ENCODE data around the gene PLEKHA6.

PLEKHA6 gene

DNA sequence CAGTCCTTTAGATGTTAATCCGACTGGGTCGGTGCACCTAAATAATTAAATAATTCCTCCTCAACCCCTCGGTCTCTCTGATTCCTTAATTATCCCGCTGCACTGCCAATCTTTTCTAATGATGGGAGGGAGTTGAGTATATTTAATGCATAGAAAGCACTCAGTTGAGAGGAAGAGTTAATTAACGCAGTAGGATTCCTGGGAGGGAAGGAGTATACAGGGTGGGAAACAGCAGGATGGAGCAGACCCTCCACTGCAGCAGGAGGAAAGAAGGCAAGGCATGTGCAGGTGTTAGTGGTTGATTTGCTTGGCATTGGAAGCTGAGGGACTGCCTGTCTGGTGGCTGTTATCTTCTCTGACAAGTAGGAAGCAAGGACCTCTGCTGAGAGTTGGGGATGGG is 183.7 kb downstream of the PLEKHA6 start:
- no peak for DNase-seq

DNA sequence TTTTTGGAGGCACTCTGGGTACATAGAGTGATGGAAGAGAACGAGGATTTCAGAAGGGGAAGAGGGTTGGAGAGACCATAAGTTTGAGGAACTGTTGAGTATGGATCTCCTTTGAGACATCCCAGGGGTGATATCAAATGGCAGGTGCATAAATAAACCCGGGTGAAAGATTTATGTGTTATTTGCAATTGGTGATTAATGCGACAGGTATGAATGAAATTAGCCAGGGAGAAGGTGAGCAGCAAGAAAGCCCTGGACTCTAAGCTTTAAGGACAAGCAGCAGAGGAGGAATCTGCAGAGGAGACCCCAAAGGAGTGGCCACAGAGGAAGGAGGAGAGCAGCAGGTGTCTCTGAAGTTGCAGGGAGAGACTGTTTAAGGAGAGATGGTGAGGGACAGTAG is 184.8 kb downstream of the PLEKHA6 start:
- no peak for DNase-seq

DNA sequence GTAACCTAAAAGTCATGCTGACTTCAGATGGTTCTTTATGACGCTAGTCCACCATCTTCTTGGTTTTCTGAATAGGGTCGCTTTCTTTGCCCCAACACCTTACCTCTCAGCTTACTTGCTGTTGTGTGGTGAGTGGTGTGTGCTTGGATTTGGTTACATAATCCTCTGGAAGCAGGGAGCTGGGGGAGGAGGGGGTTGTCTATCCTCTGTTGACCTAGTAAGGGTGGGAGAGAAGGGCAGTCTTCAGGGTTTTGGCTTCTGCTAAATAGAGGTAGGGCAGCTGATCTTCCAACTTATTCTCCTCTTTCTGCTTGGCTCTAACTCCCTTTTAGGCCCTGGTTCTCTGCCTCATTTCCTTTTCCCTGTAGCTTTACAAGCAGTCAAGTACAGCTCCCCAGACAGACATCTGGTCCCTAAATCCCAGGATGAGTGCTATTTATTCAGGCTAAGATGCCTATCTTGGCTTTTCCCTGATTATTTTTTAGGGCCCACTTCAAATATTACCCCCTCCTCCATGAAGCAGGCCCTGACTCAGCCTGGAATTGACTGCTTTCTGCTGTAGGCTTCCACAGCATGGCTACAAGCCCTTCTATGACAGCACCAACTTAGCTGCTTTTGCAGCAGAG is 187.2 kb downstream of the PLEKHA6 start:
- DNase-seq: no peak

- DNase-seq: no peak
Observed at GRCh38 chr1:204171751-204172178, 188.0 kb downstream of the PLEKHA6 start.

DNA sequence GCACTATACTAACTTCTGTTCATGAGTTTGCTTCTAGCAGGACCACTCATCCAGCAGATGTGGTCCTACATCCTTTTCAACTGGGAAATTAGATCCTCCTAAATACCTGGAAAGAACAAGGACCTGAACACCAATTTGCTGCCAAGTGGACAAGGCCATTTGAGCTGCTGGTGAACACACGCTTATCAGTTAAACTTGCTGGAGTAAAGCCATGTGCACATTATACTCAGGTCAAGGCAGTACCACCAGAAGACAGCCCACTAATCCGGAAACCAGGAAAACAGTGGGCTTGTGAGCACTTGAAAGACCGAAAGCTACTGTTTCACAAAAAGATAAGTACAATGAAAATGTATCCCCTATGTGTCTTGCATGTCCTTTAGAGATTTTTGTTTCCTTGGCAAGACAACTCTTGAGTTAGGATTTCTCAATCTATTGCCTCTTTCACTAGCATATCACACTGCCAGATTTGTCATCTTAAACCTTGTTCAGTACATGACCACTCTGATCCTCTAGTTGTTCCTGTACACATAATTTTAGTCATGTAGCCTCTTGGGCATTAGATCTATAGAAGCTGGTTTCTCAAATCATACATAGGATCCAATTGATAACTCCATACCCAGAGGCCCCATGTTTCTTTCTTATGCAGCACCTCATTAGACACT is 189.1 kb downstream of the PLEKHA6 start:
- DNase-seq: no peak

DNA sequence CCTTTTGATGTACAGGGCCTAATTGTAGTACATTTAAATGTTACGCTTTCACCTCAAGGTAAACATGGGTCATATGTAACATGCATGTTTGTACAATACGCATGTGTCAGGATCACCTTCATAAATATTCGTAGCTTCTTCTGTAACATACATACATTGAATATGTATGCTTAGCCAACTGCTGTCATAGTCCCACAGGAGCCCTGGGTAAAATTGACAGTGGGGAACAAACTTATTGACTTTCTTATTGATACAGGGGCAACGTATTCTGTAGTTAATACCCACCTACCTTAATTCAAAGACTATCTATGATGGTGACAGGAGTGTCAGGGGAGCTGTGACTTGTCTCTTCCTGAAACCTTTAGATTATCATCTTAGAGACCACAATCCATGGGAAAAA is 189.9 kb downstream of the PLEKHA6 start:
- no peak for DNase-seq
